Measurements from ENCODE around the gene COMMD10.

DNA sequence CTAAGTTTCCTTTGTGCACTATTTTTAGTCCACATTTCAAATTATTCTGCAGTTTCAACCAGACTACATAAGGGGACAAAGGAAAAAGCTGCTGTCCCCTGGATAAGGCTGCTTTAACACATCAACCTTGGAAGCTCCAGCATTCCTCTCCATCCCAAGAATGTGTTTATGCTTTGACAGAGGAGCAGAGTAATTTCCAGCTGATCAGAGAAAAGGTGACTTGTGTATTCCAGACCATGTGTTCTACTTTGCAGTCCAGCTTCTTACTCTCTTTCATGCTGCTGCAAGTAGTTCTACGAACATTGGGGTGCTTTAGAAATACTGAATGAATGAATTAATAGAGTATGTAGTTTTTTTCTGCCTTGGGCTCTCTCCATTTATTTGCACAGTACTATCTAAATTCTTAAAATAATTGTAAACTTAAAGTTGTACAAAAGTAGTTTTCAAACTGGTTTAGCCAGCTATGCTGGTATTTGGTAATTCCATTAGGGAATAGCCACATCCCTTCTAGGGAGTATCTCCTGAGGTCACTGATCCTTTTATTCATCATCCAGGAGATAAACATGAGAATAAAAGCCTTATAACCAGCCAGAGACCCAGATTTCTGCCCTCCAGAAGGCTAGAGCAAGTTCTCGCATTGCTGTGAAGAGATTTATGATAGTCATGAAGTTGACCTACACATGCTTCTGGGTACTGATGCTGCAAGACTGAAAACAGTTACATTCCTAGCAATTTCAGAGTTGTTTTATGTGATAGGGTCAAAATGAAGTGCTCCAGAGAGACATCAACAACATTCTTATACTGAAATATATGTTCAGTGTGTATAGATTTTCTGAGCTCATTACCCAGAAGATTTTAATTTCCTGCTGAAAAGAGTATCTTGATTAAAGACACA, 215.2 kb downstream of the COMMD10 start:
- TF ChIP-seq, protein P1, sequence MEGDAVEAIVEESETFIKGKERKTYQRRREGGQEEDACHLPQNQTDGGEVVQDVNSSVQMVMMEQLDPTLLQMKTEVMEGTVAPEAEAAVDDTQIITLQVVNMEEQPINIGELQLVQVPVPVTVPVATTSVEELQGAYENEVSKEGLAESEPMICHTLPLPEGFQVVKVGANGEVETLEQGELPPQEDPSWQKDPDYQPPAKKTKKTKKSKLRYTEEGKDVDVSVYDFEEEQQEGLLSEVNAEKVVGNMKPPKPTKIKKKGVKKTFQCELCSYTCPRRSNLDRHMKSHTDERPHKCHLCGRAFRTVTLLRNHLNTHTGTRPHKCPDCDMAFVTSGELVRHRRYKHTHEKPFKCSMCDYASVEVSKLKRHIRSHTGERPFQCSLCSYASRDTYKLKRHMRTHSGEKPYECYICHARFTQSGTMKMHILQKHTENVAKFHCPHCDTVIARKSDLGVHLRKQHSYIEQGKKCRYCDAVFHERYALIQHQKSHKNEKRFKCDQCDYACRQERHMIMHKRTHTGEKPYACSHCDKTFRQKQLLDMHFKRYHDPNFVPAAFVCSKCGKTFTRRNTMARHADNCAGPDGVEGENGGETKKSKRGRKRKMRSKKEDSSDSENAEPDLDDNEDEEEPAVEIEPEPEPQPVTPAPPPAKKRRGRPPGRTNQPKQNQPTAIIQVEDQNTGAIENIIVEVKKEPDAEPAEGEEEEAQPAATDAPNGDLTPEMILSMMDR (conservative IDR thresholded peaks at IDR 0.05) = no peak
- no peak for TF ChIP-seq ZFX (IDR thresholded peaks at IDR 0.05)
